GM19324 (cell line): ENCODE measurements around the gene SOS2.
"Not testable (repeated sequence)": the region's sequence is repeated elsewhere in the genome, so short reads cannot be mapped to it uniquely, and the experiment has no call there.

ENCODE experiments used
- ATAC-seq: cut with Tn5 transposase; IDR thresholded peaks from one replicate; pipeline ENCODE4 v1.9.1; 2021; ENCODE audit warnings: mild to moderate bottlenecking, moderate library complexity; ENCODE audit not compliant: unreplicated experiment, low FRiP score

SOS2 gene

DNA sequence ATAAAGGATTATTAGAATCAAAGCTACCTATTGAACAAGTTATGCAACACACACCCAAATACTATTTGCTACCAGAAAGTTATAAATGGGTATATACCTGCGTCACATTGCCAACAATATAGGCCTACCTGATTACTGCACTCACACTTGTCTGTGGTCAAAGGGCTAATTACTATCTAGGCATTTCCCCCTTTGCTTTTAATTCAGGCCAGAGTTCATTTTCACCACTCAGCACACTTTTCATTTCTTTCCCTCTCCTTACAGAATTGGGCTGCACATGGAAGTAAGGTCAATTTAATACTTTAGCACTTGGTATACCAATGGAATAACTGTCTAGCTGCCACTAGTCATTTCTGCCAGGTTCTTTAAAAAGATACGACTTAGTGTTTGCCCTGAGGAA lies 1.7 kb downstream of the SOS2 start:
- ATAC-seq: no peak

DNA sequence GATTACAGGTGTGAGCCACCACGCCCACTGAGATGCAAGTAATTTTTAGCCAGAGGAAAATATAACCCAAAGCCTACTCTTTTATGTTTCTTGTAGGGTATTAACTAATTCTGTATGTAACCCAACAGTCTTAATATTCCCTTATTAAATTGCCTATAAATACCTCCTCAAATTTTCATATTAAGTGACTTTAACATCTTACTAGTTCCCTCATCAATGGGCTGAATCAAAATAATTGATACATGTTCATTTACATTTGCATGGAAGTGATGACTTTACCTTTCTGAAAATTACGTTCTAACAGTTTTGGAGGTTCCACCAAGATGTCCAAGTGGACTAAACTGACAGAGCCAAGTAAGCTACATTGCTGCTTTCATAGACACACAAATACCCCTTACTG lies 3.1 kb downstream of the SOS2 start:
- no peak for ATAC-seq

- no peak for ATAC-seq
Measured at GRCh38 chr14:50225974-50226297, 5.4 kb downstream of the SOS2 start.

DNA sequence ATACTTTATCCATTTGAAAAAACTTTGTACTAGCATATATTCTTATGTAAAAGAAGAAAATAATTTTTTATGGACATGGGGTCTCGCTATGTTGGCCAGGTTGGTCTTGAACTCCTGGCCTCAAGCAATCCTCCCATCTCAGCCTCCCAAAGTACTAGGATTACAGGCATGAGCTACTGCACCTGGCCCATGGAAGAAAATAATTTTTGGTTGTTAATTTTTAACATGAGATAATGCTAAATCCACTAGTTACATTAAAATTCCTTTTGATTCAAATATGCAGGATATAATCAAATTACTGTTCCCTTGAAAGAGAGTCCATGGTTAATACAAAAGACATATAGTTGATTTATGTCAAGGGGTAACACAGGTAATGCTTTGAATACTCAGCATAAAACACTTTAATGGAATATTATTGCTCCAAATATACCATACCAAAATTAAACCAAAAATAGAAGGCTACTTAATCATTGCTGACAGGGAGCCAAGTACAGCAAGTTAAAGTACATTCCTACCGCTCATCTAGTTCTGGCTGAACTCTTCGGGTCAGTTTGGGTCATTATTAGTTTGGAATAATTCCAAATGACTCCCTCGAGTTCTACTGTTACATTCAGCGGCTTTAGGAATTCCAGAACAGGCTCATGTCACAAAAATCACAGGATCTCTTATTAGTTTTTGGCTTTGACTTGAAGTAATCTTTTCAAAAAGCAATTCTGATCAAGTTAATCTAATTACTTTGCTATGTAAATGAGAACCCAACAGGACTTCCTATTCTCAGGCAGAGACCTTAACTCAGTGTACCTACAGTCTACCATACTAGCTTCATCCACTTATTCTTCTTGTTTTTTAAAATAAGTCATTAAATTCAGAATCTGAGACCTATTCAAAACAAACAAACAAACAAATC lies 6.1 kb downstream of the SOS2 start:
- no peak for ATAC-seq

GRCh38 chr14:50222055-50222613 lies 9.2 kb downstream of the SOS2 start:
- no peak for ATAC-seq

- no peak for ATAC-seq
Measured at GRCh38 chr14:50218501-50218900, 12.9 kb downstream of the SOS2 start.

DNA sequence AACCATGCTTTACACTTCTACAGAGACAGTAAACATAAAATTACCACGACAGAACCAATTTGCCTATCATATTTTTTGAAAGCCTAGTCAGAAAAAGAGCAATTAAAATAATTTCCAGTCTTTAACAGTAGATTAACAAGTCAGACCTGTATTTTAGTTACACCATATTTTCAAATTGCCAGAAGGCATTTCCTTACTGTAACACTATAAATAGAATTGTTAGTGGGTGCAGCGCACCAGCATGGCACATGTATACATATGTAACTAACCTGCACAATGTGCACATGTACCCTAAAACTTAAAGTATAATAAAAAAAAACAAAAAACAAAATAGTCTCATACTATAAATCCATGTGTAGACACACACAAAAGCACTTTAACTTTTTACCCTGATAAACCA lies 16.0 kb downstream of the SOS2 start:
- no peak for ATAC-seq

DNA sequence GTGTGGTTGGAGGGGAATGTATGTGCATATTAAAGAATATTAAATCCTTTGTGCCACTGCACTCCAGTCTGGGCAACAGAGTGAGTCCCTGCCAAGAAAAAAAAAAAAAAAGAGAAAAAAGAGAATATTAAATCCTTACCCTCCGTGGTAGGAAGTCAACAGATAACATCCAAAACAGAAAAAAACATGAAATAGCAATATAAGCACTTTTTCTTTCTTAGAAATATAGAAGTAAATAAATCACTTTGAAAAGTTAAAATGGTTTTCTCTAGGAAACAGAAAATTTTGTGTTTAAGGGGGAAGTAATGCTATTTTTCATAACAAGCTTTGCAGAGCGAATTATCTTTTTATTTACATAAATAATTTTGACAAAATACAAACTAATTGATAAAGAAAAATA lies 17.6 kb downstream of the SOS2 start:
- ATAC-seq: no peak

- ATAC-seq: no peak
Measured at GRCh38 chr14:50212726-50213125, 18.7 kb downstream of the SOS2 start.

DNA sequence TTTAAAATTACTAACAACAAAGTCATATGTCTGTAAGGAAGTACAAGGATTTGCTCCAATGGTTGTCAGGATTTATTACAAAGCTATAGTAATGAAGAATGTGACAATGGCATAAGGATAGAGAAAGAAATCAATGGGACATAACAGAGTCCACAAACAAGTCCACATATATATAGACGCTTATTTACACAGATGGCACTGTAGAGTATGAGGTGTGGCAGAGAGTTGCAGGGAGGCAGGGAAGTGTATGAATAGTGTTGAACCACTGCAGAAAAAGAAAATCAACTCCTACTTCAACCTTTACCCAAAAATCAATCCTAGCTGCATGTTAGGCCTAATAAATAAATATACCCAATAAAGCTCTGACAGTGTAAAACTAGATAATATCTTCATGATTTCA lies 21.3 kb downstream of the SOS2 start:
- ATAC-seq: no peak

DNA sequence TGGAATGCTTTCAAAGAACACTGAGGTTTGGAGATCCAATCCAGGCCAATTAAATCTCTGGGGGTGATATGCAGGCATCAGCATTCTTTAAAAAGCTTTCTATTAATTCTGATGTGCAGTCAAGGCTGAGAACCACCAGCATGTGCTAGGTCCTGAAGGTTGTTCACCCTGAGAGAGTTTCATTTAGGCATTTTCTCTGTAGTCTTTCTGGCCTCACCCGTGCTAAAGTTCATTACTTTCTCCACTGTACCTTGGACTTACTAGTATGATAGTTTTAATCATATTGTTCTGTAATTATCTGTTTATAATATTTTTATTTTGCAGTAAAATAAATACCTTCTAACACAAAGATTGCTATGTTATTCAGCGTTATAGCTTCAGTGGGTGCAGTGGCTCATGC lies 32.9 kb downstream of the SOS2 start:
- no peak for ATAC-seq

DNA sequence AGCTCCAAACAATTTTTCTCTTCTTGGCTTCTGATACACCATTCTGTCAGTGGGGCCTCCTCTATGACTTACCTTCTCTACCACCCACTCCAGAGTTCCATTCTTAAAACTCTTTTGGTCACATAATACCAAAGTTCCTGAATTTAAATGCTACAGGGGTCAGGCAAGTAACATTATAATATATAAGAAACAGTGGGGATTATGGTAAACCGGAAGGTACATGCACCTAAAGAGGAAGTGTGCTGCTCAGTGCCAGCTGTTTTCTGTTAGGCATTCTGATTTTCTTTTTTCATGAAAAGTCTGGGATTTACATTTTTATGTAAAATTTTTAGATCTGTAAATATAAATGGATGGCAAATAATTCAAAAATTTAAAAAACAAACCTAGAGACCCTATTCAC lies 39.9 kb downstream of the SOS2 start:
- ATAC-seq: no peak

DNA sequence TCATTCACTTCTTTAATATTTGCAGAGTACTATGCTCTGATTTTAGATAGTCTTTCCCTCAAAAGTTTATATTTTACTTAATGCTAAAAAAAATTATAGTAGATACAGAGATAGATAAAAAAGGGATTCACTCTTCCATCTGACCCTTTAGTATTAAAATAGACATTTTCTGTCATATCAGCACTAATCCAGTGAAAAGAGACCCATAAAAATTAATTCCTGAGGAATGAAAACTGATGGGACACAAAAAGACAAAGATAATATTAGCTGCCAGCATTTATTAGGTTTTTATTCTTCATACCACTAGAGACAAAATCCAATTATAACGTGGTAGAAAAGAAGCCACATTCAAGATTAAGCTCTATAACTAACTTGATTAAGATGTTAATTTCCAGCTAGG lies 45.3 kb downstream of the SOS2 start:
- no peak for ATAC-seq

DNA sequence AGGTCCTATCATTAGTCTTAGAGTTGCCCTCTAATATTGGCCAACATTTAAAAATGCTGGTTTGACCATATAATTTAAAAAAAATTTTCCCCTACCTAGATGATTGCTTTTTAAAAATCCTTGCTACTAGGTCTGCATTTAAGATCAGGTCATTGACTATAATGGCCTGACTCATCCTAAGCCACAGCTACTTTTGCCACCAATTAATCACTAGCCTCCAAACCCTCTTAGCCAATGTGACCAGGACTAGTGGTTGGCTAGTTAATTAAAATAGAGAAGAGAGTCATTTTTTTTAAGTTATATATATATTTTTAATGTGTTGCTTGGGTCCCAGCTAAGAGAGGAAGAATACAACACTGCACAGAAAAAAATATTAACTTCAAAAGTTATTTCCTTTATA lies 57.5 kb downstream of the SOS2 start:
- ATAC-seq: no peak

GRCh38 chr14:50171895-50172294 lies 59.5 kb downstream of the SOS2 start:
- ATAC-seq: no peak

- not testable (repeated sequence) for ATAC-seq
Measured at GRCh38 chr14:50167381-50167780, 64.0 kb downstream of the SOS2 start.

GRCh38 chr14:50156111-50156510 lies 75.3 kb downstream of the SOS2 start:
- ATAC-seq: no peak

GRCh38 chr14:50148799-50149198 lies 82.6 kb downstream of the SOS2 start:
- ATAC-seq: no peak

GRCh38 chr14:50139192-50139591 lies 92.2 kb downstream of the SOS2 start:
- no peak for ATAC-seq

DNA sequence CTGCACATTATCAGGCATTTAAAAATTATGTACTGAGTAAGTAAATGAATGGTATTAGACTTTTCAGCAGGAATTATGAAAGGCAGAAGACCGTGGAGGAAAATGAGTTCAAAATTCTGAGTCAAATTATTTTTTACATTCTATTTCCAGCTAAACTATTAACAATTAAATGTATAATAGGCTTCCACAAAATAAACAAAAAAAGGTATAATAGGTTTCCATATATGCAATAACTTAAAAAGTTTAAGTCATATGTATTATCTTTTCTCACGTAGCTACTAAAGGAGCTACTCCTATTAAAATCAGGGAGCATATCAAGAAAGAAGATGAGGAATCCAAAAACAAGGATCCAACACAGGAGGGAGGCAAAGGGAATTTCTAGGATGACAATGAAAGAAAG lies 103.6 kb downstream of the SOS2 start:
- ATAC-seq: no peak

DNA sequence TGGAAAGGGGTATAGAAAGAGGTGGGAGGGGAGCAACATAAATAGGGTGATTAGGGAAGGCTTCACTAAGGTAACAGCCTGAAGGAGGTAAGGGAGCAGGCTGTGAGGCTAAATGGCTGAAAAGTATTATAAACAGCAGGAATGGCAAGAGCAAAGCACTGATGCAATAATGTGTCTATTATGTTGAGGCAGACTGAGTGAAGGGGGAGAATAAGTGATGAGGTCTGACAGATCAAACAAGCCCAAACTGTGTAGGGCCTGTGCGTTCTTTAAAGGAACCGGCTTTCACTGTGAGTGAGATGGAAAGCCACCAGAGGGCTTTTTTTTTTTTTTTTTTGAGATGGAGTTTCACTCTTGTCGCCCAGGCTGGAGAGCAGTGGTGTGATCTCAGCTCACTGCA lies 108.3 kb downstream of the SOS2 start:
- ATAC-seq: no peak

DNA sequence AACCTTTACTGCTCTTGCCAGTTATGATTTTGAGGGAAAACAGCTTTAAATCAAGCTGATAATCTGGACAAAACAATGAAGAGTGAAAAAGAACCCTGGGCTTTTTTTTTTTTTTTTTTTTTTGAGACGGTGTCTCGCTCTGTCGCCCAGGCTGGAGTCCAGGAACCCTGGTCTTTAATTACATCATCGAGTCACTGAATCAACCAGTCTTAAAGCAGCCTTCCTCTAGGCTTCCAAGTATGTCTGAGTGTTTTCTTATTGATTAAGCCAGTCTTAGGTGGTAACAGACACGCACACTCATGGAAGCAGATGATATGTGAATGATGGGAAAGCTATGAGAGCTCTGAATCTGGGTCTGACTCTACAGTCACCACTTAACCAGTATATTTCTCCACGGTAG lies 109.1 kb downstream of the SOS2 start:
- no peak for ATAC-seq
